OCI-LY3 (cell line): ENCODE data around the gene UNC93B1.

Experiments used
- EZH2phosphoT487 ChIP-seq: fragments of 200-600 bp; shearing (Covaris generic); IDR thresholded peaks from 2 replicates; pipeline ENCODE4 v1.6.1; 2018; ENCODE audit warnings: antibody characterized with exemption, mixed run types, low read depth
- TF ChIP-seq, protein P1 (sequence below): fragments of 200-600, 300-600 bp; sonication (generic); IDR thresholded peaks from 2 replicates; pipeline ENCODE4 v1.5.1; 2014; ENCODE audit warnings: antibody characterized with exemption, low read length, low read depth

GRCh38 chr11:68028802-68029545 is 25.1 kb upstream of the UNC93B1 start:
- TF ChIP-seq, protein P1, sequence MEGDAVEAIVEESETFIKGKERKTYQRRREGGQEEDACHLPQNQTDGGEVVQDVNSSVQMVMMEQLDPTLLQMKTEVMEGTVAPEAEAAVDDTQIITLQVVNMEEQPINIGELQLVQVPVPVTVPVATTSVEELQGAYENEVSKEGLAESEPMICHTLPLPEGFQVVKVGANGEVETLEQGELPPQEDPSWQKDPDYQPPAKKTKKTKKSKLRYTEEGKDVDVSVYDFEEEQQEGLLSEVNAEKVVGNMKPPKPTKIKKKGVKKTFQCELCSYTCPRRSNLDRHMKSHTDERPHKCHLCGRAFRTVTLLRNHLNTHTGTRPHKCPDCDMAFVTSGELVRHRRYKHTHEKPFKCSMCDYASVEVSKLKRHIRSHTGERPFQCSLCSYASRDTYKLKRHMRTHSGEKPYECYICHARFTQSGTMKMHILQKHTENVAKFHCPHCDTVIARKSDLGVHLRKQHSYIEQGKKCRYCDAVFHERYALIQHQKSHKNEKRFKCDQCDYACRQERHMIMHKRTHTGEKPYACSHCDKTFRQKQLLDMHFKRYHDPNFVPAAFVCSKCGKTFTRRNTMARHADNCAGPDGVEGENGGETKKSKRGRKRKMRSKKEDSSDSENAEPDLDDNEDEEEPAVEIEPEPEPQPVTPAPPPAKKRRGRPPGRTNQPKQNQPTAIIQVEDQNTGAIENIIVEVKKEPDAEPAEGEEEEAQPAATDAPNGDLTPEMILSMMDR = no peak
- no peak for TF ChIP-seq EZH2phosphoT487
